ENCODE results near the gene INSYN2B.
A peak's percentile ranks its signal among the peaks of the same experiment; 100 is the strongest.
"Not testable (repeated sequence)": the region's sequence is repeated elsewhere in the genome, so short reads cannot be mapped to it uniquely, and the experiment has no call there.

The INSYN2B gene

DNA sequence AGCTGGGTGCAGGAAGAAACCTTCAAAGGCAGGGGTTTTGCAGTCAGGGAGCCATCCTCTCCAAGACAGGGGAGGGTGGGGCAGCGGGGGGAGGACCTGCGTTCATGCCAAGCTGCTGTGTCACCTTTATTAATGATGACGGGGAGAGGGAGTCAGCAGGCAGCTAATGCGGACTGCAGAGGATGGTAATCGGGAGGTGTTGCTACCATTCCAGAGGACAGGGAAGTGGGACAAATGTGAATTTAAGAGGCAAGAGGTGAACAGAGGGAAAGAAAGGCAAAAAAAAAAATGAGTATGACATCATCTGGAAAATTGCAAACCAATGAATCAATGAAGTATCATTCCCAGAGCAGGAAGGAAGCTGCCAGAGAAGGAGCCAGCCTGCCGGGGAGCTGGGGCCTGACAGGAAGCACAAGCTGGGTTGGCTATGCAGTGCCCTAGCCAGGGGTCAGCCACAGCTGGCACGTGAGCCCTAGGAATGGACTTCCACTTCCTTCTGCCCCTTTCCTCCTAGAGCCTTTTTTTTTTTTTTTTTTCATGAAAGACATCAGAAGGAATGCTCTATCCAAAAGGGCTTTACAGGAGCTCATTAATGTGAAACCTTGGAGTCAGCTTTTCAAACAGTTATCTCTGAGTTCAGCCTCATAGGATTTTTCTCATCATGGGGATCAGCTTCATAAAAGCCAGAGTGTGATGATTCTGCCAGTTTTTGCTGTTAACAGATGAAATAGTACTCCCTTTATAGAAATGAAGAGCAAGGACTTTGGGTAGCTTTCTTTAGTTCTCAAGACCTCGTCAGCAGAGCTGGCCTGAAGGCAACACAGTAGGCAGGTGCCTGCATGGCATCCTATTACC, 9.2 kb downstream of the INSYN2B start:
- DNase-seq: peak; percentile 79

DNA sequence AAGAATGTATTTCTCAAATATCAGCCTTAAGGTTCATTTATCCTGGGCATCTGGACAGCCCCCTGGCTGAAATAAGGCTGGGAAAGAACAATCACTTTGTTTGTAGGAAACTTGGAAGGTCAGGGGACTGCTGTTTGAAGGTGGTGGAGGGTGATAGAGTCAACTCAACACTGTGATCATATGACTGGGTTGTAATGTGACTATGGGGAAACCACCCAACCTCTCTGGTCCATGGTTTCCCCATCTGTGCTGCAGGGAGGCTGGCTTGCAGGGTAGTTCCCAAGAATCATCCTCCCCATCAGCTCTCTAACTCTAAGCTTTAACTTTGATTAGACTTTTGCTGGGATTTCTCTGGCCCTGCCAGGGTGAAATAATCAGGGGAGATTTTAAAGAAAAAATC, 10.0 kb downstream of the INSYN2B start:
- no peak for DNase-seq

DNA sequence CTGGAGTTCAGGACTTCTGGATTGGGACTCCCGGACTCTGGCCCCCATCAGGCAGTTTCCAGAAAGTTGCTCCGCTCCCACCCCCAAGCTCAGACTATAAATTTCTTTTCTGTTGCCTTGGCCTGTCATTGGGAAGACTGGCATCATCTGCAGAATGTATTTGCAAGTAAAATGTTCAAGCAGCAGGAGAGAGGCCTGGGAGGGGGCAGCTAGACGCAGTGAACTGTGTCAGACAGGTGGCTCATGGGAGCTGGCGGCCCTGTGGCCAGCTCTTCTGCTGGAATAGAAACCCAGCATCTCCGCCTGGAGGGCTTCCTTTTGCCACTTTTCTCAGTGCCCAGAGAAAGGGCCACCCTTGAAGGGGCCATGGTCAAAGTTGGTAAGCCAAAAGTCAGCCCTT, 16.0 kb downstream of the INSYN2B start:
- DNase-seq: no peak

DNA sequence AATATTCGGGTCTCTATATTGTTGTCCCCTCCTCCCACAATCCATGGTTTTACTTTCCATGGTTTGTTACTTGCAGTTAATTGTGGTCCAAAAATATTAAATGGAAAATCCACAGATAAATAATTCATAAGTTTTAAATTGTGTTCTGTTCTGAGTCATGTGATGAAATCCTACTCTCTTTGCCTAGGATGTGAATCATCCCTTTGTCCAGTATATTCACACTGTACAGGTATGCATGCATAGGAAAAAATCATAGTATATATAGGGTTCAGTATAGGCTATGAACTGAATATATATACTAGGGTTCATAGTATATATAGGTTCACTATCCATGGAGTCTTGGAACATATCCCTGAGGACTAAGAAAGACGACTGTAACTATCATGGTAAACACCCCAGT, 19.6 kb downstream of the INSYN2B start:
- DNase-seq: no peak

DNA sequence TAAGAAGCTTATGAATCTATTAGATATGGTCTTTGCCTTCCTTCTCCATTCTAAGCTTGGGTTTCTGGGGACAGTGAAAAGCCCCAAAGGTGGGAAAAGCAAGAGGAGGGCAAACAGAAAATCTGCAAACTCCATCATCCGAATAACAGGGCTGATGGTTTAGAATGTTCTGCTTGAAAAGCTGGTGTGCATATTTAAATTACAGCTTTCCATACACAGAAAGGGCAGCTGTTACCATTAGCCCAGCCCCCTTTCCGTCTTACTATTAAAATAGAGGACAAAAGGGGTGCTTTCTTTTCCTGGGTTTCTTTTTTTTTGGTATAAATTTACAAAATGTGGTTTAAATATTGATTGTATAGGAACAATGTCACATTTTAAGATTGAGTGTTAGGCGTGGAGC, 22.0 kb downstream of the INSYN2B start:
- no peak for DNase-seq

DNA sequence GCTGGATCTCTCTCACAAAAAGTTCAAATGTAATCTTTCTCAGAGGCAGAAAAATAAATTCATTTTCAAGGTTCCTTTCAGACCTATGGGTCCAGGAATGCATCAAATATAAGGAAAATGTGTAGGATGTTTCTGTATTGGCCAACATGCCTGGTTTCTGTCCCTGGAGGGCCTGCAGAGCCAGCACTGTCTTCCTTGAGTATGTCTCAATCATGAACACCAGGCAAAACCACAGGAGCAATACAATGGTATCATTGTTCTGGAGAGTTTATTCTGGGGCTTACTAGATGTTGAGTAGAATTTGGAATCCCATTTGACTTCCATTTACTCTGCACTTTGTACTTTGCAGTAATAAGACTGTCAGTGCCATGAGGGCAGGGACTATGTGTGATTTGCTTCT, 23.5 kb downstream of the INSYN2B start:
- DNase-seq: no peak

DNA sequence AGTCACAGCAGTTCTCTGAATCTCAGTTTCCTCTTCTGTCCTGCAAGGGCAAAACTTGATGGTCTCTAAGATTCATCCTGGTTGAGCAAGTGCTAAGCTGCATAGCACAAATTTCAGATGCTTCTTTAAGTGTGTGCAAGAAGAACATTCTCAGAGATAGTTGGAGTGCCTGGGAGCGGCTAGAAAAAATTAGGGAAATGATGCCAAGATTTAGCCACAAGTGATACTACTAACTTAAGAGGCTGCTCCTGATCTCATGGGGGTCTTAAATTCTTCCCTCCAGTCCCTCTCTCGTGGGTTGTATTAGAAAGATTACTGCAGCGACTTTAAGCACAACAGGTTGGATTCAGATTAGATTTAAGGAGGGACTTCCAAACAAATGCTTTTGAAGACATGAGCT, 24.2 kb downstream of the INSYN2B start:
- DNase-seq: no peak

DNA sequence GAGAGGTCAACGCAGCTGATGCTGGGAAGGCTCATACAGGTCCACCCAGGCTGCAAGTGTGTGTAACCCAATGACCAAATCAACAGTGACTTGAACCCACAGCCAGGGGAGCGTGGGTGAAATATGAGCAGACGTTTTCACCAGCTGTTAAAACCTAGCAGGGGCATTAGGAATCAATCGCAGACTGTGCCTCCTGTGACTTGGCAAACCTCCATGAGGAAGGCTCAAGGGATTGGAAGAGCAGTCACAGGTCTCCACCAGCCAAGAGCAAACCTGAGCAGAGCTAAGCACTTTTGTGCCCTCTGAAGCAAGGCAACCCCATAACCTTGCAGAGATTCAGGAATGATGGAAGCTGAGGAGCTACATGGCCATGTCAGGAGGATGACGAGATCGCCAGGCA, 25.5 kb downstream of the INSYN2B start:
- no peak for DNase-seq

DNA sequence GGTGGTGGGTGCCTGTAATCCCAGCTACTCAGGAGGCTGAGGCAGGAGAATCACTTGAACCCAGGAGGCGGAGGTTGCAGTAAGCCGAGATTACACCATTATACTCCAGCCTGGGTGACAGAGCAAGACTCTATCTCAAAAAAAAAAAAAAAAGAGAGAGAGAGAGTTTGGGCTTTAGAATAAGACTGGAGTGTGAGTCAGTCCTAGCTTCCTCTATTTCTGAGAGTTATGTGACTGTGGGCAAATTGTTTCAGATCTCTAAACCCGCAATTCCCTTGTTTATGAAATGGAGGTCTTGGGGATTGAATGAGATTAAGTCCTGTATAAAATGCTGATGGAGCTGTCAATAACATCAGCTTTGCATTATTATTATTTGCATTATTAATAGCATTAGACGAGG, 27.1 kb downstream of the INSYN2B start:
- DNase-seq: not testable (repeated sequence)

DNA sequence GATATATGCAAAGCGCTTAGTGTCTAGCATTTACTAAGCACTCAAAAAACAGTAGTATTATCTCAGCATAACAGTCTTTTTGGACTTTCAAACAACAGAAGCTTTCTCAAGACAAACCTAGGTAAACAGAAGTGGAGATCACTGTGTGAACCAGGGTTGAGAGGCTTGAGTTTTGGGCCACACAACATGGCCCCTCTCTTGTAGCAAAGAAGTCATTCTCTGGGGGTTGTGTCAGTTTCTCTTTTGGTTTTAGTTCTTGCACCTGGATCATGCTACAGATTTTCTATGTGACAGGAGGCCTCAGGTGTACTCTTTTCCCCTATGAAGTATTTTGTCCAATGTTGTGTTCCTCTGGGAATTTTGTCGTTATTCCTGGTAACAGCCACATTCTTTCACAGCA, 30.0 kb downstream of the INSYN2B start:
- no peak for DNase-seq

DNA sequence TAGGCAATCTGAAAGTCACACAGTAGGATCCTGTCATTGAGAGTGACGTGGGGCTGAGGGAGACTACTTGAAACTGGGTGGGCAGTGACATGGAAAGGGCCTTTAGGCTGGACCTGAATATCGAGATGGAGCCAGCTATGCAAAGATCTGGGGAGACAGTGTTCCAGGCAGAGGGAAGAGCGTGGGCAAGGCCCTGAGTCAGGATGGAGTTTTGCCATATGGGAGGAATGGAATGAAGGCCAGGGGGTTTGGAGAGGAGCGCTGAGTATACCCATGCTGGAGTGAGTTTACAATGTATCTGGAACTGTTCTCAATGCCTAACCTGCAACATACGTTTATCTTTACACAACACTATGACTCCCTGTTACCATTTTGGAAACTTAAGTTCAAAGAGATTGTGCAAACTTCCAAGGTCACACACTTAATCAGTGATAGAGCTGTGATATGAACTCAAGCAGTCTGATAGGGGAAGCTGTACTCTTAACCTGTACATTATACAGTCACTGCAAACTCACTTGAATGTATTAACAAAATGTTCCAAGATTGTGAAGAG, 33.5 kb downstream of the INSYN2B start:
- DNase-seq: no peak

DNA sequence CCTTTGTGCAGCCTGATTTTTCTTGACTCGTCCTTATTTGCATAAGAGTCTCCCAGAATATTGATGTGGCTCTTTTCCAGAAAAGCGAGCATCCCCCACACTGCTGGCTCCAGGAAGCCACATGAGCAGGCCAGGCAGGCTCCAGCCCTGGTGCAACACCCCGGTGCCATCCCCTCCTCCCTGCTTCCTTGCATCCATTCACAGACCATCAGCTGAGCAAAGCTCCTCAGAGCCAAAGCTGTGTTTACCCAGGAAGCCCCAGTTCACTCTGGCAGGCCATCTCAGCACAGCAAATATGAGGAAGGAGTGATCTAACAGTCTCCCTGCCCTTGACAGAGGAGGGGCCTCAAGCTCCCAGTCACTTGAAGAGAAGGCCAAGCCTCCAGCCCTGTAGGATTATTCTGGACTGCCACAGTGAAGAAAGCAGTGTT, 34.4 kb downstream of the INSYN2B start:
- DNase-seq: peak; percentile 39

DNA sequence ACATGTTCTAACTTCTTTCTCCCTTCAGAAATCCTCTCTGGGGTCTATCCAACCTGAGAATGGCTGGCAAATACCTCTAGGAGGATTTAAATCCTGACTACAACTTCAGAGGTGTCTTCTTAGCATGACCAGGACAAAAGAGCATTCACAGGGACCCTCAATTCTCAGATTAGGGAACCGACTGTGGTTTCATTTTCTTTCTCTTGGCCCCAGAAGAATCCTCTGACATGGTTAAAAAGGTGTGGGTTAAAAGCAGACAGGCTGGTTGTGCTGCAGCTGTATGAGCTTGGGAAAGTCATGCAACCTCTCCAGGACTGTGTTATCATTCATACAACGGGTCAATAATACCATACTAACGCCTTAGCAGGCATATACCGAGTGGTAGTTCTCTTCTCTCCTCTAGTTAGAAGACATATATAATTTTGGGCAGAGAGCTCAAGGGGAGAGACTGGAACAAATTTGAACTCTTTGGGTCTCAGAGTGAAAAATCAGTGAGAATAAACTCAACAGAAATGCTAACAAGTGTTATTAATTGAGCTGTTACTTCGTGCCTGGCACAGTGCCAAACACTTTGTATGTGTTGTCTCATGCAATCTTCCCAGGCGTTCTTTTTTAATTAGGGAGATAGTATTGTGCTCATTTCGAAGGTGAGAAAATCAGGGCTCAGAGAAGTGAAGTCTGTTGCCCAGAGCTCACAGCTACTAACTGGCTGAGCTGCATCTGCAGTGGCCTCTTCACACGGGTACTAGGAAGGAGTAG, 35.2 kb downstream of the INSYN2B start:
- no peak for DNase-seq

DNA sequence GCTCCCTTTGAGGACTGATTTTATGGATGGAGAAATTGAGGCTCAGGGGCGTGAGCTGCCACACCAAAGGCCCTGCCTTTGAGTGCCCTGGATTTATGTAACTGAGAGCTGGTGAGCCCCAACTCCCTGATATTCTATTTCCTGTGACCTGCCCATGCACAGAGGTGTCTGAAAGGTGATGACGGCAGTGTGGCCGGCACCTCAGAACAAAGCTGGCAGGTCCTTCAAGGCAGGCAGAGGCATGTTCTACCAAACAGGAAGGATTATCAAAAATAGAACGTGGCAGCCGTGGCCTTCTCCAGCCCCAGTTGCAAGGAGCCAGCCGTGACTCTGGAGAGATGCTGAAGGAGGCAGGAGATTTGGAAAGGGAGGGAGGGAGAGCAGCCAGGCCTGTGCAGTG, 36.2 kb downstream of the INSYN2B start:
- DNase-seq: no peak

DNA sequence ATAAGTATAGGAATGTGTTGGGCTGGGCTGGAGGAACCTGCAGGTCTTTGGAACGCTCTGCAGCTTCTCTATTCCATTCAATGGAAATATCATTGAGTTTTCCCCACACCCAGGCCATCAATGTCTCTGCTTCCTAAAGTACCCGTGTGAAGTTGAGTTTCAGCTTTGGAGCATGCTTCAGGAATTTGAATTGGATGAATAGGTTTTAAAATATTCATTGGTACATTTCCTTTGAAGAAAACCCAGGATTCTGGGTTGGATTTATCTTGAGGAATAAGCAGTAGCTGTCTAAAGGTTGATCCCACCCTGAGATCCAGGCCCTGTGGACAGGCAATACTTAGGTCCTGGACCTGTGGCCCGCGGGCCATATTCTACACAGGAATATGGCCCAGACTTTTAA, 37.3 kb downstream of the INSYN2B start:
- DNase-seq: no peak

DNA sequence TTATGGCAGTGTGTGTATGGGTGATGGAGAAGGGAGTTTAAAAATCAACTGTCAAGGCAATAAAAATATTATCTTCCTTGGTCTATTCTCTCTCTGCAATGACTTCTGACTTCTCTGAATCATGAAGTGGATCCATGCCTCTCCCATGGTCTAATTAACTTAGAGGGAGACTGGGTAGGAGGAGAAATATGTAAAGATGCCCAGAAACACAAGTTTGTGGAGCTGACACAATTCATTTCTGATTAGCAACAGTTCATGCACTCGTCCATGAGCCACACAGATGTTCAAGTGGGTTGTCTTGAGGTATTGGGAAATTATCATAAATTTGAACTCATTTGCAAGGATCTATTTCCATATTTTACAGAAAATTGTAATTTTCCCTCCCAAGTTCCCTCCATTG, 38.1 kb downstream of the INSYN2B start:
- DNase-seq: no peak

DNA sequence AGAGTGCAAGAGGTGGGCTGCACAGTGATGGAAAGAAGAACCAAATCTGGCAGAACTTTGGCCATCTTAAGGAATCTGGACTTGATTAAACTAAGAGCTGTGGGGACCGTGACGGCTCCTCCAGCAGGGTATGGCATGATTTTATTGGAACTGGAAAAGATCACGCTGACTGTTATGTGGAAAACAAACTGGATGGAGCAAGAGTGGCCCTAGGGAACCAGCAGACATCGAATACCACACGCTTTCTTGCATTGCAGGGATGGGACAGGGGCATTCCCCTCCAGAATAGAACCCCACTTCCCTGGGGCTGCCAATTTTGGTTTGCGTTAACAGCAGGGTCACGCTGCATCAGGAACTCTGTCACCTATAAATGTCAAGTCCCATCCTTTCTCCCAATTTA, 38.8 kb downstream of the INSYN2B start:
- DNase-seq: no peak

DNA sequence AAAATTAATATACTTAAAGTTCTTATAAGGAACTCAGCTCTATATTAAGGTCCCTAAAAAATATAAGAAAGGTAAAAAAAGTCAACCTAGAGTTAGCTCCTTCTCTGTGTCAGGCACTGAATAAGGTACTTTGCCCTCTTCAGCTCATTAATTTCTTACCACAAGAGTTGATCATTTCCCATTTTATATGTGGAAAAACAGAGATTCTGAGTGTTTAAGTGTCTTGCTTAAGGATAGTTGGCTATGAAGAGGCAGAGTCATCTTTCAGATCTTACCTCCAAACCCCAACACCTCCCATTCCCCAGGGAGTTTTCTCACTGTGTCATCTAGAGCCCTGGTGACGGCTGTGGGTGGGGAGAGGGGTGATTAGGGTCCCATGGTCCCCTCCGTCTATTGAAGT, 40.6 kb downstream of the INSYN2B start:
- no peak for DNase-seq

DNA sequence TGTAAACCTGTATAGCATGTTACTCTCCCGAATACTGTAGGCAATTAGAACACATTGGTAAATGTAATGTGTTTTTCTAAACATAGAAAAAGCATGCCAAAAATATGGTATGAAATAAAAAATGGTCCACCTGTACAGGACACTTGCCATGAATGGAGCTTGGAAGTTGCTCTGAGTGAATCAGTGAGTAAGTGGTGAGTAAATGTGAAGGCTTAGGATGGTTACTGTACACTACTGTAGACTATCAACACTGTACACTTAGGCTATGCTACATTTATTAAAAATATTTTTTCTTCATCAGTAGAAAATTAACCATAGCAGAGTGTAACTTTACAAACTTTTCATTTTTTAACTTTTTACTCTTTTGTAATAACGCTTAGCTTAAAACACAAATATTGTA, 41.9 kb downstream of the INSYN2B start:
- DNase-seq: no peak

DNA sequence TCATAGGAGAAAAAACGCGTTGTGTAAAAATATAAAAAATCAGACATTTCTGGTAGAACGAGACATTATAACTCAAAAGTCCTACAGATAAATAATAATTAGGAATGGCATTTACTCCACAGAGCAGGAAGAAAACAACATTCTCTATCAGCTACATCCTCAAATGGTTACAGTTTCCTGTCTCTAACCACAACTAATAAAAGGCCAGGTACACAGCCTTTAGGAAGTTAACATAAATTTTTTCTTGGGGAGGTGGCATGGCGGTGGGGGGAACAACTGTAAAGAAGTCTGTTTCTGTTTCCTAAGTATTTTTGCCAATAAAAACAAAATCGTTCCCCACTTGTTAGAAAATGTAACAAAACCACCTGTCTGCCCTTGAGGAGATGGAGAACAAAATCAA, 44.5 kb downstream of the INSYN2B start:
- DNase-seq: no peak

DNA sequence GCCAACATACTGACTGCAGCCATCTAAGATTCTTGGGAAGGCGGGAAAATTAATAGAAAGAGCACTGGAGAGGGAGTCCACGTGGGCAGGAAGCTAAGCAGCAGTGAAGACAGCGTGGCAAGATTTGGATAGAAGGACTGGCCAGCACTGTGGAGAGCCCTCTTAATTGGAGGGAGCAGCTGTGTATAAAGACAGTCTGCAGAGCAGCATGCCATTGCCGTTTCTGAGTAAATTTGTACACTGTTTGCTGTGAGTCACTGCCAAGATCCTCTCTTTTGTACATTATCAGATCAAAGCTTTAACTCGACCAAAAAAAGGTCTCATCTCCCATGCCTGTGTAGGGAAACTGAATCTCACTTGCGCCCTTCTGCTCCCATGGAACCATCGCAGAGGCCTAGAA, 45.3 kb downstream of the INSYN2B start:
- DNase-seq: no peak

DNA sequence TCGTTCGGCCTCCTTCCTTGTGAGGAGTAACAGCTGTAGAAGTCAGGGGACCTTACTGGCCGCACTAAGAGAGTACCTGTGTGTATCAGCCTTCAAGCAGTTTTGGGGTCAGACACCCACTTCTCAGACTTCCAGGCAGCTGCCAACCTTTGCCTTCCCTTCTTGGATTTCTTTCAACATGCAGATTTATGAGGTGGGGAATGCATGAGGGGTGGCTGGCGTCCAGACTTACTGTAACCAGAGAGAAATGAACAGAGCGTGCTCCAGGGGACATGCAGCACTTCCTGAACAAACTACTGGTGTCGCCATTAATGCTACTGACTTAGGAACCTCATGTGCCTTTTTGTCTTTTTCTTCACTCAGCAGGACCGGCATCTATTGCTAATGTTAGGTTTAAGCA, 46.7 kb downstream of the INSYN2B start:
- no peak for DNase-seq

DNA sequence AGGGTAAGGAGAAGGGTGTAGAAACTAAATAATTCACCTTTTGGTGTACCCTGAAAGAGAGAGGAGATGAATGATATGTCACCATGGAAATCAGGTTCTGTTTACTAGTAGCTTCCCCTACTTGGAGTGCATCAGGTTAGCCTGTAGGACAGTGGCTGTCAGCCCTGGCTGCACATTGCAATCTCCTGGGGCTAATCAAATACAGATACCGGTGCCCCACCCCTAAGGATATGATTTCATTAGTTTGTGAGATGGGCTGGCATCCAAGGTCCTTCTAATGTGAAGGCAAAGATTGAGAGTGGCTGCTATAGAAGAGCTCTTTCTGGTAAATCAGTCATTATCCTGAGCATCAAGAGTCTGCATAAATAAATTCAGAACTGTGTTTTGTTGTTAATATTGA, 47.2 kb downstream of the INSYN2B start:
- no peak for DNase-seq

DNA sequence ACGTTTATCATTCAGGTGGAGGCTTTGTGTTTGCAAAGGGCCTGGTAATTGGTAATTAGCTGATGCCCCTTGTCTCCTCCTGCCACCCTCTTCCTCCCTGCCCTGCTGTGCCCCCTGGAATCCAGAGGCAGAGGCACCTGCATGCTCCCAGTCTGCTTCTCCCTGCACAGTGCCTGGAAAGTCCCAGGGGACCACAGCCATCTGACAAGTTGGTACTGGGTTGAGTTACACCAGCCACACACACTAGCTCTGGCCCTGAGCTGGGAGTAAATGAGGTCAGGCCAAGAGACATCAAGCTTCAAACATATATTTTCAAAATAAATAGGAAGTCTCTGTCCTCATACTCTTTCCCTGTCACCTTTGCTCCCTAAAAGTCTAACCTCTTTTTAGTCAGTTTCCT, 56.3 kb downstream of the INSYN2B start:
- no peak for DNase-seq
